Right forelimb (tissue), 1 donor: Measurements from ENCODE around the gene NFASC.

Experiments
- DNase-seq: peaks from one replicate; pipeline ENCODE4 v3.0.0-alpha.2; 2018

The NFASC gene

DNA sequence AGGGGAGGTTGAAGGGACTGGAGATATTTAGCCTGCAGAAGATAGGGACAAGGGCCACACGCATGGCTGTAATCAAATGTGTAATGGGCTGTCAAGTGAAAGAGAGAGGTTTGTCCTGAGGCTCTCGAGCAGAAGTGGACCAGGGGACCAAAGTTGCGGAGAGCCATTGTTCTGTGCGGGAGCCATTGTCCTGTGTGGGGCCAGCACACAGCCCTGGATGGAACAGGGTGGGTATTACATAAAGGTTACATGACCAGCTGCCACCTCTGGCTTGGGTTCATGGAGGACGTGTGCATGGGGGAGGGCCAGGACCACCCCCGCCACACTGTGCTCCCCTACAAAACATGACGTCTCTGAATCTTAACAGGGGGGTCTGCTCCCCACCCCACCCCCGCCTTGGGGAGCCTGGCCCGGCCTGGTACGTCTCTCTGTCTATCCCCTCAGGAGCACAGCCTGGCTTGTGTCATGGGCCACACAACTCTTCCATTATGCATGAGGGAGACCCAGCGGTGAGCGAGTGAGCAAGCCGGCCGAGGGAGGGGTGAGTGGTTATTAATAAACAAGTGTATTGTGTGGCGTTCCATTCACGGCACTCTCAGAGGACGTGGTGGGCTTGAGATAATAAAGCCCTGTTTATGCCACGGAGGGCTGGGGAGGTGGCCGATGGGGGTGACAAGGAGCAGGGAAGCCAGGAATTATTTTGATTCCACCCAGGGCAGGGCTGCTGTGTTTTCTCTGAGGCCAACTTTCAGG lies at the start of gene NFASC:
Gene NFASC, plus strand, starts transcription at position 703 of the 753 bp plus-strand sequence. CDS start 73,454 bp downstream, outside the sequence.
- no peak for DNase-seq

GRCh38 chr1:204821476-204821875 lies 49.2 kb upstream of the NFASC start:
- DNase-seq: no peak

- DNase-seq: no peak
Measured at GRCh38 chr1:204821924-204822323, 48.7 kb upstream of the NFASC start.

GRCh38 chr1:204826970-204827369 lies 43.7 kb upstream of the NFASC start:
- no peak for DNase-seq

- DNase-seq: peak; percentile 66
Measured at GRCh38 chr1:204828352-204828850, 42.3 kb upstream of the NFASC start.

- no peak for DNase-seq
Measured at GRCh38 chr1:204829133-204829825, 41.4 kb upstream of the NFASC start.

DNA sequence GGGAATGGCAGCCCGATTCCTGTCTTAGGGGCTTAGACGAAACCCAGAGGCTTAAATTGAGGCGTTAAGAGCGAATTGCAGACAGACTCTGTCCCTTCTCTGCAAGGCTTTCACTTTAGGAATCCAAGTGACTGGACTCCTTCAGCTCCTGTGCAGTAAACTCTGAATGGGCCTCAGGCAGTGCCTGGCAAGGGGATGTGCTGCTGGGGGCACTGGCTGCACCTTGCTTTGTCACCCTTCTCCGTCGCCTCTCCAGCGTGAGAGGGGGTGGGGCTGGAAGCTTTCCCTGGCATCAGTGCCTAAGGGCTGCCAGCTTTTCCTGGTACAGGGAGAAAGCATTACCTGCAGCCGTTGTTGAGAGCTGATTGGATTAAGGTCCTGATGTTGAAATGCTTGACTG lies 39.9 kb upstream of the NFASC start:
- DNase-seq: no peak

- no peak for DNase-seq
Measured at GRCh38 chr1:204831186-204831585, 39.5 kb upstream of the NFASC start.

- no peak for DNase-seq
Measured at GRCh38 chr1:204834336-204834735, 36.3 kb upstream of the NFASC start.

- no peak for DNase-seq
Measured at GRCh38 chr1:204834752-204835151, 35.9 kb upstream of the NFASC start.

DNA sequence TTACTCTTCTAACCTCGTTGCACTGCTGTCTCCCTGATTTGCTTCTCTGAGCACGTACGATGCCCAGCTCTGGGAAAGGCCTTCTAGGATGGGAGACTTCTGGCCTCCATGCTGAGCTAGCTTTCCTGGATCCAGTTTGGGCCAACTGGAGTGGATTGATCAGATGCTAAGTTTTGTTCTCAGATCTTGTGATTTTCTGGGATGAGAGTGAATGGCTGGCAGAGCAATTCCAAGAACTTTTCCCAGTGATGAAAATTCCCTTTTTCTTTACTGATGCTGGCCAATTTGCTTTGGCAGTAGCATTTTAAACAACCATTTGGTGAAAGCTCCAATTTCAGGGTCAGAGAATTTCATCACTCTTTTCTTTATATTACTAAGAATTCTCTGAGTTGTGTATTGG lies 34.9 kb upstream of the NFASC start:
- no peak for DNase-seq

GRCh38 chr1:204836856-204837255 lies 33.8 kb upstream of the NFASC start:
- no peak for DNase-seq

DNA sequence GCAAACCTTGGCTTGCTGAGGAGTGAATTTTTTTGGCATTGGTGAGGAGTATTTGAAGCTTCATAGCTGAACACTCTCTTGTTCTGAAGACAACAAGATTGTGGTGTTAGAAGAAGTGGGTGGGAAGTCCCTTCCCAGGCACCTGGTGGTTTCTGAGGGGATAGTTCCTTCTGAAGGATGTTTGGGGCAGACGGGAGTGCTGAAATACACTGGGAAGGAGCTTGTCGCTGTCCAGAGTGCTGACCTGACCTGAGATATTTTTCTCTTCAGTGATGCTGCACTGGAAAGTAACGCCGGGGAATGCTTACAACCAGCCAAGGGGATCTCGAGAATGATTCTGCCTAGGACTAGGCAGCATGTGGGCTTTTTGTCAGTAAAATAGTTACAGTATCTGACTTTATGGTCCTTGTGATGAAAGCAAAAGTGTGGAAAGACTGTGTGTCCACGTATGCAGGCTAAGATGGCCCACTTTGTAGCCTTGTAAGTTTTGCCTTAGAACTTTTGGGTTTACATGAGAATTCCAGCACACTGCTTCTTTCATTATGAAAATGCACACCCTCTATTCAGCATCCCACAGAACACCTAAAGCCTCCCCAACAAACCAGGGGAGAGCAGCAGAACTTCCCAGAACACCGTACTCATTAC lies 33.1 kb upstream of the NFASC start:
- peak; percentile 76 for DNase-seq

- DNase-seq: no peak
Measured at GRCh38 chr1:204841316-204841715, 29.3 kb upstream of the NFASC start.

DNA sequence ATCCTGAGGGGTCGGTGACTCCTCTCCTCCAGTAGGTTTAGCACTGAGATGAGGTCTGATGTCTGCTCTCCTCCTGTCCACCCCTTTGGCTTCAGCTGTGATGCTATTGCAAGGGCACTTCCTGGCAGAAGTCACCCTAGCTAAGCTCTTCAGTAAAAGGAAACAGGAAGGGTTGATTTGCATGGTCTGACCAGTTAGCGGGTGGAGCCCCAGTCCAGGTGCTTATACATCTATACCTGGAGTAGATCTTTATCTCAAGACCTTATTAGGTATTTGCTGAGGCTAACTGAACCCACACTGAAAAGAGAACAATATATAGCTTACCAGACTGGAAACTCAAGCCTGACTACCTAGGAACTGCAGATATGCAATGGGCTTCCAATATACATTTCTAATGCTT lies 28.9 kb upstream of the NFASC start:
- no peak for DNase-seq

GRCh38 chr1:204842369-204842768 lies 28.3 kb upstream of the NFASC start:
- no peak for DNase-seq

GRCh38 chr1:204842892-204843291 lies 27.8 kb upstream of the NFASC start:
- DNase-seq: no peak

GRCh38 chr1:204846546-204846945 lies 24.1 kb upstream of the NFASC start:
- no peak for DNase-seq

GRCh38 chr1:204848579-204848978 lies 22.1 kb upstream of the NFASC start:
- DNase-seq: no peak

DNA sequence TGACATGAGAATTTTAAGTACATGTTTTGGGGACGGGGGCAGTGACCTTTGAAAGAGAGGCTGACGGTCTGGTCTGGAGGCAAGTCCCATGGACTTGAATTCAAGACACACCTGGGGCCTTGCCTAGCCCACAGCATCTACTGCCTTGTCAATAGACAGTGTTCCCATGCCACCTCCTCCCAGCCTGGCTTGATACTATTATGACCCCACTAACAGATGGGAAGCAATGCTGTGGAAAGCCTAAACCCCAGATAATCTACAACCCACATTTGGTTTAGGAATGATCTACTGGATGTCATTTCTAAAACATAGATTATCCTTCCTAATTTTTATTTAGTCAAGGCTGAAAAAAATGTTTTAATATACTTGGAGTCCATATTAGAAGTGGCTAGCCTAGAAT lies 17.8 kb upstream of the NFASC start:
- DNase-seq: no peak

GRCh38 chr1:204853436-204853835 lies 17.2 kb upstream of the NFASC start:
- no peak for DNase-seq

DNA sequence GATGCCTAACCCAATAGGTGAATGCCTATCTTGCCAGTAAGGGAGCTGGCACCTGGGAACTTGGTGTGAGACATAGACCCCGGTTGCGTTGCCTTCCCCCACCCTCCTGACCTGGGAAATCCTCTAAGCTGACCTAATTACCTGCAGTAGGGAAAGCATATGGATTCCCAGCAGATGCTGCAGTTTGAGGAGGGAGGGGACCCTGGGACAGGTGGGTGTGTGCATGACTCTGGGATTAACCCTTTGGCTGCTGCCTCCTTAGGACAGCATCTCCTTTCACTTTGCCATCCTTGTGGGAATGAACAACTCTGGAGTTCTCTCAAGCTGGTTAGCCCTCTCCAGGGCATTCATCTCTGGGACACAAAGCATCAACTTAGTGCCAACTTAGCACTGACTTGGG lies 16.4 kb upstream of the NFASC start:
- DNase-seq: no peak

- no peak for DNase-seq
Measured at GRCh38 chr1:204858363-204858821, 12.3 kb upstream of the NFASC start.

- DNase-seq: no peak
Measured at GRCh38 chr1:204859861-204860267, 10.8 kb upstream of the NFASC start.
